NCI-H146 (cell line): ENCODE data around the gene TMCO2.

Experiments used
- DNase-seq: peaks from one replicate; lab custom pipeline; 2025; lab: John Stamatoyannopoulos, UW

TMCO2 gene

DNA sequence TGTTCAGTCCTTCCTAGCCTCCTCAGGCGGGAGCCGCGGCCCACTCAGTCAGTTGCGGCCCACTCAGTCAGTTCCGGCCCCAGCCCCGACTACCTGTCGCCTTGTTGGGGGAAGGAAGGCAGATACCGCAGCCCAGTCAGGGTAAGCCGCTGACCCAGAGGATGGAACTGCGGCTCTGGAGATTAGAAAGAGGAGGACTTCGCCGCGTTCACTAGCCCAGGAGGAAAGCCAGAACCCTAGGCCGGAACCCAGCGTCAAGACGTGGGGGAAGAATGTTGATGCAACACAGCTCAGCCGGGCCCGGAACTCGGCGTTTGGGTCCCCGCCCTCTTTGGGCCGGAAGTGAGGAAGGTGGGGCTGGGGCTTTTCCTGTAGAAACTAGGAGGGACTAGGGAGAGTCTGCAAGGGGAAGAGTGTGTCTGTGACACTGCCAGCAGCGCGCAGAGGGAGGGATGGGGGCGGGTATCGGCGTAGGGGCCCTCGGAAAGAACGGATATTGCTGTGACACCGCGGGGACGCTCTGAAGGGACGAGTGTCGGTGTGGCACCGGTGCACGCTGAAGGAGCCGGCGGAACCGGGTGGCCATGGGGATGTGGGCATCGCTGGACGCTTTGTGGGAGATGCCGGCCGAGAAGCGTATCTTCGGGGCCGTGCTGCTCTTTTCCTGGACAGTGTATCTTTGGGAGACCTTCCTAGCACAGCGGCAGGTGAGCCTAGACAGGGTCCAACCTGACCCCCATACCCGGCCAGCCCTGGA, 10.1 kb downstream of the TMCO2 start, which contains the start of gene ZMPSTE24:
ZMPSTE24 (plus strand) TSS at position 549 of the 757 bp plus-strand sequence; CDS start at position 585, 36 bp downstream.
- peak; percentile 96 for DNase-seq

DNA sequence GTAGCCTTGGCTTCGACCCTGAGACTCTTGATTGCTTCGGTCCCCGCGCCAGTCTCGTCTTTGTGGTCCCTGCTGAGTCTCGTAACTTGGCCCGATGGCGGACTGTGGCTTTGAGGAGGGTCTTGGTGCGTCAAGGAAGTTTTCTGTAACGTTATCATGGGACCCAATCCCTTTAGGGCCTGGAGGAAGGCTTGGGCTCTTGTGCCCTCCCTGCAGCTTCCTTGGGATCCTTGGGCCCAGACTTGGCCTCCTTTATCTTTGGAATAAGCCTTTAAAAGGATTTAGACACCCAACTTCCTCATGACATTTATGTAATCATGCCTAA, 10.7 kb downstream of the TMCO2 start:
- no peak for DNase-seq

GRCh38 chr1:40264354-40264781, 16.6 kb downstream of the TMCO2 start:
- DNase-seq, result no peak

- no peak for DNase-seq
Measured at GRCh38 chr1:40265298-40265697, 17.6 kb downstream of the TMCO2 start.

GRCh38 chr1:40265919-40266318, 18.2 kb downstream of the TMCO2 start:
- DNase-seq, result no peak

GRCh38 chr1:40266786-40267535, 19.2 kb downstream of the TMCO2 start:
- no peak for DNase-seq

GRCh38 chr1:40267767-40268187, 20.0 kb downstream of the TMCO2 start:
- DNase-seq, result no peak

DNA sequence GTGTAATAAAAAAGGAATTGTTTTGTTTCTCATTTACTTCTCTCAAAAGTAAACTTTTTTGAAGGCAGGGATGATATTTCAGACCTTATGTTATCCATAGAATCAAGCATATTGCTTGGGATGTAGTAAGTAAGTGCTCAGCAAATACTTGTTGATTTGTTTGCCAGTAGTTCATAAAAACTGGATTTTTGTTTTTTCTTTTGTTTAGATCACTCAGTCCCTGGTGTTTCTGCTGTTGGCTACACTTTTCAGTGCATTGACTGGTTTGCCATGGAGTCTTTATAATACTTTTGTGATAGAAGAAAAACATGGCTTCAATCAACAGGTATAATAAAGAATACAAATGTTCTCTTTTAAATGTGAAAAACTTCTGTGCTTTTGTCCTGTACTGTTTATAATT, 20.5 kb downstream of the TMCO2 start:
- DNase-seq, result no peak

- DNase-seq, result no peak
Measured at GRCh38 chr1:40270152-40270834, 22.6 kb downstream of the TMCO2 start.

DNA sequence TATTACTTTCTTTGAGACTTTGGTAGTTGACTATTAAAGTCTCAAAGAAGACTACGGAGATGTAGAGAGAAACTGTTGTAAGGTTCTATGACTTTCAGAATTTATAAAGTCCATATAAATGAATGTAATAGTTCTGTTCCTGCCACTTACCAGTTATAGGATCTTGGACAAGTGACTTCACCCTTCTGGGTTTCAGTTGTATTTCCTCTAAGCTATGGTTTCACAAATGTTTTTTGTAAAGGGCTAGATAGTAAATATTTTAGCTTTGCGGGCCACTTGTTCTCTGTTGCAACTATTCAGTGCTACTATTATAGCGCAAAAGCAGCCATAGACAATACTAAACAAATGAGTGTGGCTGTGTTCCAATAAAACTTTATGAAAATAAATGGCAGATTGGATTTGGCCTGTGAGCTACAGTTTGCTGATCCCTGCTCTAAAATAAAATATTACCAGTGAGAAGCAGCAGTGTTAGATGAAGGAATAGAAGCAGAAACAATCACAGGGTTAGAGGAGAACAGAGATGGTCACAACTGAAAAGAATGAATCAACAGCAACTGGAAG, 25.0 kb downstream of the TMCO2 start:
- no peak for DNase-seq

DNA sequence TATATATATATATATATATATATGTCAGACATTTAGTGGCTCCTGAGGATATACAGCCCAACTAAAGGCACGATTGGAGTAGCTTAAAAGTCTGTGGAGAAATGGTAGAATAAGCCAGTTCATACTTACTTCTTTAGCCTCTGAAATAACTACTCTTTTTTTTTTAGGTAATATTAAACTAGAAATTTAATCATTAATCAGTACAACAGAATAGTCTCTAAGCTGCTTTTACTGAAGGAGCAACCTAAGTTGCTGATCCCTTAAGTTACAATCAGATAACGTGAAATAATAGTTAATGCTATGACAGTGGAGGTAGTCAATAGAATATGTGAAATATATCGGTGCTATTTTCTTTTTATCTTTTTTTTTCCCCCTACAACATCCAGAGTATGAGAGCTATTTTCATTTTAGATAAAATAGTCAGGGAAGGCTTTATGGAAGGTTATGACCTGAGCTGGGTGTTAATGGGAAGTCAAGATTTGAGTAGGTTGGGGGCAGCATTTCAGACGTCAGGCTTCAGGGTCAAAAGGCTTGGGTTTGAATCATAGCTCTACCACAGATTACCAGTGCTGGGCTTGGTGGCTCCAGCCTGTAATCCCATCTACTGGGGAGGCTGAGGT, 25.9 kb downstream of the TMCO2 start:
- DNase-seq, result no peak

- no peak for DNase-seq
Measured at GRCh38 chr1:40274331-40274730, 26.6 kb downstream of the TMCO2 start.

GRCh38 chr1:40276122-40276521, 28.4 kb downstream of the TMCO2 start:
- no peak for DNase-seq

GRCh38 chr1:40281853-40282252, 34.1 kb downstream of the TMCO2 start:
- DNase-seq, result peak; percentile 2

DNA sequence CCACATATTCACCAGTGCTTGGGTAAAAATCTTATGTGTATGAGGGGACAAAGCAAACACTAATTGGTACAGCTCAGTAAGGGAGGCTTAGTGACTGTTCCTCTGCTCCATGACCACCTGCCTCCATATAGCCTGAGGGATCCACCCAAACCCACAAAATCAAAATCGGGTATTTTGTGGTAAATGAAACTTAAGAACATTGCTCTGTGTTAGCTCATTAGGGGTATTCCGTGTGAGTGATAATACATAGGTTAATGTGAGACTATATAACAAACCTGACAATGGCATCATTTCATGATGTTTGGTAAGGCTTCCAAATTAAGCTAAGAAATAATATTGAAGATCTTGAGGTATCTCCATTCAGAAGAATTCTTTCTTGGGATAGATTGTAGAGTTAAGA, 43.6 kb downstream of the TMCO2 start:
- no peak for DNase-seq

GRCh38 chr1:40299366-40300248, 51.9 kb downstream of the TMCO2 start:
- no peak for DNase-seq

GRCh38 chr1:40300249-40300567, 52.5 kb downstream of the TMCO2 start:
- no peak for DNase-seq

DNA sequence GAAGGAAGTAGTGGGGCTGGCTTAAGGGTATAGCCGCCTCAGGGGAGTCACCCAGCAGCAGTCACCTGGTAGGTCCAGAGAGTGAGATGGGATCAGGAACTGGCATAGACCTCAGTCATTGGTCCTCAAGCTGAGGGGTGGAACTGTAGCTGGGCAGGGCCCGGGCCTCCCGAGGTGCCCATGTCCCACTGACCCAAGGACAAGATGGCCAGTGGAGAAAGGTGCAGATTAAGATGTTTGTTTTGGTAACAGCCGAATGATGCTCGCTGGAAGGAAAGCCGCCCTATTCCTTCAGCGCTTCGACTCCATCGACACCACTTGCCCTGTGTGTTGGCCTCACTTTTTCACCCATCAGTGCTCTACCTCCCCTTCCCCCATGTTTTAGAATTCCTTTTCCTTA, 52.9 kb downstream of the TMCO2 start:
- no peak for DNase-seq

DNA sequence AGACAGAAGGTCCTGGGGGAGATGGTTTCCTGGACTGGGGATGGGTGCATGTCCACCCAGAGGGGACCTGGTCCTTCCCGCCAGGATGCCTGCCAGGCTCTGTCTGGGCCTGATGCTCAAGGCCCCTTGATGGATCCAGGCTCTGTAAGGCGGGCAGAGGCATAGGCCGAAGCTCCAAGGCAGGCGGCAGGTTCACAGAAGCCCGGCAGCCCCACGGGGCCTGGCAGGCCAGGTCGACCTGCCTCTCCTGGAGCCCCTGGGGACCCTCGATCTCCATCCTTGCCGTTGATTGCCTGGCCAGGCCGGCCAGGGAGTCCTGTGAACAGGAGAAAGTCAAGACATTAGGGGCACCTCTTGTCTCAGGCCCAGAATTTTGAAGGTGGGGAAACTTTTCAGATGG, 53.3 kb downstream of the TMCO2 start:
- no peak for DNase-seq
